ENCODE data around the gene GDF10.

DNA sequence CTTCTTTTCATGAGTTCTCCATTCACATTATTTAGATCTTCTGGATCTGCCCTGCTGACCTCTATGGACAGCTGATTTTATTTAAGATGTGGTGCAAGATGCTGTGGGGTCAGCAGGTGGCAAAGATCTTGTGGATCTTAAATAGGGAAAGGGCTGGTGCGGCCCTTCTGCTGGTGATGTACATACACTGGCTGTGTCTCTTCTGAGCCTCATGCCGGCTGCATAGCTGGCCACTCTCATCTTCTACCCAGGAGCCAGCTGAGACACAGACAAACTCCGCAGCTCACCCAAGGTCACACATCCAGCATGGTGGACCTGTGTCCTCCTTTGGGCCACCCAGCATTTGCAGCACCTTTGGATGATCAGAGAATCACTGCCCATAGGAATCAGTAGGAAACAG, 57.9 kb downstream of the GDF10 start:
- no peak for TF ChIP-seq POLR2A (IDR thresholded peaks at IDR 0.05)
- TF ChIP-seq, protein P1, sequence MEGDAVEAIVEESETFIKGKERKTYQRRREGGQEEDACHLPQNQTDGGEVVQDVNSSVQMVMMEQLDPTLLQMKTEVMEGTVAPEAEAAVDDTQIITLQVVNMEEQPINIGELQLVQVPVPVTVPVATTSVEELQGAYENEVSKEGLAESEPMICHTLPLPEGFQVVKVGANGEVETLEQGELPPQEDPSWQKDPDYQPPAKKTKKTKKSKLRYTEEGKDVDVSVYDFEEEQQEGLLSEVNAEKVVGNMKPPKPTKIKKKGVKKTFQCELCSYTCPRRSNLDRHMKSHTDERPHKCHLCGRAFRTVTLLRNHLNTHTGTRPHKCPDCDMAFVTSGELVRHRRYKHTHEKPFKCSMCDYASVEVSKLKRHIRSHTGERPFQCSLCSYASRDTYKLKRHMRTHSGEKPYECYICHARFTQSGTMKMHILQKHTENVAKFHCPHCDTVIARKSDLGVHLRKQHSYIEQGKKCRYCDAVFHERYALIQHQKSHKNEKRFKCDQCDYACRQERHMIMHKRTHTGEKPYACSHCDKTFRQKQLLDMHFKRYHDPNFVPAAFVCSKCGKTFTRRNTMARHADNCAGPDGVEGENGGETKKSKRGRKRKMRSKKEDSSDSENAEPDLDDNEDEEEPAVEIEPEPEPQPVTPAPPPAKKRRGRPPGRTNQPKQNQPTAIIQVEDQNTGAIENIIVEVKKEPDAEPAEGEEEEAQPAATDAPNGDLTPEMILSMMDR (IDR thresholded peaks at IDR 0.05), result no peak
